Mammary epithelial cell (primary cell): ENCODE measurements around the gene HIF1A.

ENCODE experiments used
- CTCF ChIP-seq, 2 donors: IDR thresholded peaks in 1 of 2; conservative IDR thresholded peaks in 1 of 2; 2 replicates each; pipeline ENCODE4 v1.5.1; 2011 to 2012; ENCODE audit warnings: inconsistent platforms in 2 of 2, low read length in 2 of 2, mild to moderate bottlenecking in 2 of 2, control low read depth in 1 of 2, low read depth in 1 of 2; ENCODE audit not compliant: insufficient read depth in 1 of 2; ENCODE audit errors: extremely low read depth in 1 of 2
- EZH2 ChIP-seq: IDR thresholded peaks from 2 replicates; pipeline ENCODE4 v1.6.1; 2012; ENCODE audit warnings: low read length, inconsistent platforms, borderline replicate concordance

- no peak for TF ChIP-seq CTCF (conservative IDR thresholded peaks at IDR 0.05 in 1 of 2, IDR thresholded peaks at IDR 0.05 in 1 of 2; ENCODE audit: extremely low read depth in 1 of 2, insufficient read depth in 1 of 2, low read depth in 1 of 2, low read length in 2 of 2)
- TF ChIP-seq EZH2, result no peak
Observed at GRCh38 chr14:61756135-61756534, 60.8 kb downstream of the HIF1A start.
